Hematopoietic multipotent progenitor cell treated with erythropoietin and hydrocortisone succinate and interleukin-3 and kit ligand, for 4 days (in vitro differentiated cells): ENCODE results near the gene PITX1.

Experiments
- DNase-seq: peaks from one replicate; pipeline ENCODE4 v3.0.0-alpha.2; 2015

The PITX1 gene

GRCh38 chr5:135027697-135028615, 6.1 kb downstream of the PITX1 start:
- no peak for DNase-seq

GRCh38 chr5:135027266-135027696, 6.7 kb downstream of the PITX1 start:
- DNase-seq: no peak

- no peak for DNase-seq
Measured at GRCh38 chr5:135026645-135027265, 7.3 kb downstream of the PITX1 start.

GRCh38 chr5:135025730-135026644, 8.0 kb downstream of the PITX1 start:
- no peak for DNase-seq

- DNase-seq: no peak
Measured at GRCh38 chr5:135024956-135025729, 8.9 kb downstream of the PITX1 start.

- no peak for DNase-seq
Measured at GRCh38 chr5:135020111-135020895, 13.7 kb downstream of the PITX1 start.

- DNase-seq: no peak
Measured at GRCh38 chr5:135019314-135019713, 14.7 kb downstream of the PITX1 start.

- DNase-seq: no peak
Measured at GRCh38 chr5:135018457-135018856, 15.6 kb downstream of the PITX1 start.

- DNase-seq: no peak
Measured at GRCh38 chr5:135016861-135017290, 17.2 kb downstream of the PITX1 start.

- DNase-seq: no peak
Measured at GRCh38 chr5:135015942-135016341, 18.1 kb downstream of the PITX1 start.

GRCh38 chr5:135013947-135014570, 20.0 kb downstream of the PITX1 start:
- DNase-seq: no peak

GRCh38 chr5:135013445-135013844, 20.6 kb downstream of the PITX1 start:
- DNase-seq: no peak

GRCh38 chr5:135012951-135013391, 21.1 kb downstream of the PITX1 start:
- DNase-seq: no peak

- DNase-seq: no peak
Measured at GRCh38 chr5:135012033-135012588, 21.9 kb downstream of the PITX1 start.

GRCh38 chr5:135011355-135012032, 22.5 kb downstream of the PITX1 start:
- no peak for DNase-seq

GRCh38 chr5:135010502-135011354, 23.3 kb downstream of the PITX1 start:
- DNase-seq: no peak

GRCh38 chr5:135009736-135010501, 24.1 kb downstream of the PITX1 start:
- DNase-seq: no peak
